Lung (tissue), 12 donors: ENCODE data around the gene ERCC1. TPM values are rescaled to one million over a fixed set of nuclear protein-coding genes. Genes with fewer than 3 reads are reported as not detected.

Experiments used
- ATAC-seq: fragments of 200-7000 bp; cut with Tn5 transposase; one replicate; pipeline ENCODE4 v1.9.1; 2020; ENCODE audit warnings: moderate number of reproducible peaks; ENCODE audit not compliant: insufficient read depth, low FRiP score
- DNase-seq, 3 donors: peaks; one replicate each; pipeline ENCODE4 v3.0.0-alpha.2; 2013 to 2017
- H3K27ac ChIP-seq, 2 donors: one replicate each; pipeline ENCODE4 v1.5.1; 2013; ENCODE audit warnings: mild to moderate bottlenecking in 2 of 2, moderate library complexity in 2 of 2, control low read depth in 1 of 2, inconsistent platforms in 1 of 2, low read depth in 1 of 2, low read length in 1 of 2
- H3K27me3 ChIP-seq, 3 donors: one replicate each; pipeline ENCODE4 v1.5.1; 2013; ENCODE audit warnings: low read length in 2 of 3; ENCODE audit not compliant: control insufficient read depth in 3 of 3, insufficient read depth in 3 of 3
- H3K36me3 ChIP-seq, 4 donors: one replicate each; pipeline ENCODE4 v1.5.1; 2013; ENCODE audit warnings: low read length in 4 of 4, mild to moderate bottlenecking in 1 of 4, moderate library complexity in 1 of 4; ENCODE audit not compliant: control insufficient read depth in 4 of 4, insufficient read depth in 4 of 4
- H3K4me1 ChIP-seq, 5 donors: one replicate each; pipeline ENCODE4 v1.5.1; 2013; ENCODE audit warnings: low read length in 5 of 5, mild to moderate bottlenecking in 2 of 5, moderate library complexity in 1 of 5; ENCODE audit not compliant: control insufficient read depth in 5 of 5, insufficient read depth in 5 of 5
- H3K4me3 ChIP-seq: one replicate; pipeline ENCODE4 v1.5.1; 2013; ENCODE audit warnings: mild to moderate bottlenecking, control low read depth, moderate library complexity
- H3K9ac ChIP-seq, 2 donors: one replicate each; pipeline ENCODE4 v1.5.1; 2013; ENCODE audit warnings: low read length in 2 of 2, control low read depth in 1 of 2; ENCODE audit not compliant: insufficient read depth in 1 of 2
- H3K9me3 ChIP-seq, 4 donors: one replicate each; pipeline ENCODE4 v1.5.1; 2013; ENCODE audit warnings: low read length in 3 of 4, mild to moderate bottlenecking in 1 of 4, moderate library complexity in 1 of 4; ENCODE audit not compliant: control insufficient read depth in 4 of 4, insufficient read depth in 3 of 4
- CTCF ChIP-seq: IDR thresholded peaks from 2 replicates; pipeline ENCODE4 v1.5.1; 2012; ENCODE audit warnings: mild to moderate bottlenecking; ENCODE audit errors: control extremely low read depth, extremely low read depth
- WGBS, 2 donors: extraction: QIAGEN DNeasy Blood & Tissue Kit; methylation state at CpG; one replicate each; pipeline ENCODE4 v1.1.7; 2013; 5-methylcytosine and 5-hydroxymethylcytosine counted together
- polyA plus RNA-seq, 2 donors: library from polyadenylated mRNA; stranded (reverse); fragments of 200-250 nt; gene quantifications; one replicate each; pipeline ENCODE4 v1.2.1, GENCODE V29; 2013
- total RNA-seq, 2 donors: library from RNA; depleted of rRNA in 1 of 2; stranded (reverse); fragments of >200 nt in 1 of 2; gene quantifications; one replicate each; pipeline ENCODE4 v1.2.1, GENCODE V29; 2014 to 2021
- donor health status: control.
- donor health status: control.
- donor health status: Bipolar disorder and iron deficiency.
- donor health status: healthy.
- donor health status: DM: yes; HTN: yes; CAD: no.

The ERCC1 gene
- total and polyA plus RNA-seq, 4 donors, result 53.2 to 82.3 (median 63.2) TPM

DNA sequence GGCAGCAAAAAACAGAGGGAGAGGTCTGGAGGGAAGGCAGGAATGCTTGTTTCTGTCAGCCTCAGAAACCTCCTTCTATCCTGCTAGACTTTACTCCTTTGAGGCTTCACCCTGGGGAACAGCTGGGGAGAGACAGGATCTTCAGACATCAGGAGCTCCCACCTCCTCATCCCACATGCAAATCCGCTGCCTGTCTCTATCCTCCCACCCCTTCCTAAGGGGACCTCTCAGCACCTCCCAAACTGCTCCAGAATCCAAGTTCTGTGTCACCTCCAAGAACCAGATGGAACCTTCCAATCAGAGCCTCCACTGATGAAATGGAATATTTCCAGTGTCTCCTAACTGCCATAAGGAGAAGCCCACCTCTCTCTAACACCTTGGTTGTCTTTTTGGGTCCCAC is 43.6 kb downstream of the ERCC1 start:
- ATAC-seq (no peak), DNase-seq (no peak)
- Histone ChIP-seq H3K9ac (no peak overlapping the region), H3K27ac (no peak overlapping the region), H3K27me3 (peaks cover 0 to 5% (median 3%) of the 10 kb centered on the region in 3 donors), H3K4me3 (no peak overlapping the region), H3K36me3 (peaks cover 0 to 4% (median 0%) of the 10 kb centered on the region in 4 donors), H3K4me1 (peaks cover 0 to 2% (median 0%) of the 10 kb centered on the region in 5 donors), H3K9me3 (no peaks in the 10 kb centered on the region)
- TF ChIP-seq CTCF, result no peak
- WGBS, 2 donors, result 94 to 100% methylated on average over 1 of the region's 1 CpG

GRCh38 chr19:45376045-45376724 is 47.5 kb downstream of the ERCC1 start:
- 47 to 68% methylated on average over 13 of the region's 13 CpGs for WGBS, 2 donors
- ATAC-seq (no peak), DNase-seq (peak; percentile 50 to 65 (median 61))
- Histone ChIP-seq H3K9me3 (no peaks in the 10 kb centered on the region), H3K4me3 (no peak overlapping the region), H3K4me1 (peaks cover 0 to 2% (median 0%) of the 10 kb centered on the region in 5 donors), H3K36me3 (peaks cover 0 to 5% (median 0%) of the 10 kb centered on the region in 4 donors), H3K27me3 (no peaks in the 10 kb centered on the region), H3K9ac (no peak overlapping the region), H3K27ac (no peak overlapping the region)
- no peak for TF ChIP-seq CTCF

GRCh38 chr19:45370410-45371204 is 53.1 kb downstream of the ERCC1 start, which contains the start of gene ERCC2:
ERCC2 (minus strand) TSS chr19:45370573; CDS start chr19:45370540, 33 bp downstream.
- H3K27ac ChIP-seq, result peak within 1 kb of the TSS; percentile 55 to 88
- peak; percentile 99 for ATAC-seq
- peak; percentile 100 for DNase-seq

More at GRCh38 chr19:45370410-45371204, 53.1 kb downstream of the ERCC1 start, which contains the start of gene ERCC2:
- H3K4me3 ChIP-seq, result peak within 1 kb of the TSS; percentile 53
- peaks cover 0 to 6% (median 0%) of the 10 kb centered on the region in 5 donors for H3K4me1 ChIP-seq
- TF ChIP-seq CTCF, result no peak
- H3K9me3 ChIP-seq, result no peaks in the 10 kb centered on the region
- WGBS, 2 donors, result 4 to 5% methylated on average over 55 of the region's 55 CpGs
- peaks cover 0 to 2% (median 0%) of the 10 kb centered on the region in 4 donors for H3K36me3 ChIP-seq
- H3K27me3 ChIP-seq, result no peaks in the 10 kb centered on the region
- peak within 1 kb of the TSS in 1 of 2 donors; percentile 5 for H3K9ac ChIP-seq
